ENCODE data around the gene CCDC77.
"Not testable (repeated sequence)": the region's sequence is repeated elsewhere in the genome, so short reads cannot be mapped to it uniquely, and the experiment has no call there.

Gene CCDC77
- 10.5 to 12.3 (median 11.5) reads per million in 3 experiments for total RNA-seq

DNA sequence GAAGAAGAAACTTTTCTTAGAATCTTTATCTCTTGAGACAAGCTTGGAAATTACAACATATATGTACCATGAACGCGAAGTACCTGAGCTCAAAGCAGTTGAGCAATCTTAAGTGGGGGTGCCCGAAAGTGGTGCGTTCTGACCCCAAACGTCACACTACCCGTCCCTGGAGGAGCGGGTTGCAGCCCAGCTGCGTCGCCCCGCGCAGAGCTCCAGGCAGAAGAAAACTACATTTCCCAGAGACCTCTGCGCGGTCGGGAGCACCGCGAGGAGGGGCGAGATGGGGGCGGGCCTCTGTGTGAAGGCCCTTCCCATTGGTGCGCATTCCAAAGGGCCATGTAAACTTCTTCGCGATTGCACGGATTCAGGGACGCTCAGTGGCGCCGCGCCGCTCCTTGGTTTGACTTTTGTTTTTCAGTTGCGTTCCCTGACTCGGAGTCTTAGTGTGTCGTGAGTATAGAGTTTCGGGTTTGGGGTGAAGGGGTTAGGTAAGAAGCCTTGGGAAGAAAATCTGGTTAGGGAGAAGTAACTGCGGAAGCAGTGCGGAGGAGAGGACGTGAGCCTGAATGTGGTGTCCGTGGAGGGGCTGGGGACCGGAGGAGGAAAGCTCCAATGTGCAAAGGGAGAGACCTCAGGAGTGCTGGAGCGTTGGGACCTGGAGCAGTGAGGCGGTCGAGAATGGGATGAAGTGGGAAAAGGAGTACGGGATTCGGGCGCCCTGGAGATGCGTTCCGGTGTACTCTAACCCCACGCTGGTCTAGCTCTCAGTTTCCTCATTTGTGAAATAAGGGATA lies at the start of gene CCDC77:
TSS of gene CCDC77 (plus strand) at position 410 of the 794 bp plus-strand sequence. CDS start 7,740 bp downstream, outside the sequence.
- peak; percentile 94 for DNase-seq

DNA sequence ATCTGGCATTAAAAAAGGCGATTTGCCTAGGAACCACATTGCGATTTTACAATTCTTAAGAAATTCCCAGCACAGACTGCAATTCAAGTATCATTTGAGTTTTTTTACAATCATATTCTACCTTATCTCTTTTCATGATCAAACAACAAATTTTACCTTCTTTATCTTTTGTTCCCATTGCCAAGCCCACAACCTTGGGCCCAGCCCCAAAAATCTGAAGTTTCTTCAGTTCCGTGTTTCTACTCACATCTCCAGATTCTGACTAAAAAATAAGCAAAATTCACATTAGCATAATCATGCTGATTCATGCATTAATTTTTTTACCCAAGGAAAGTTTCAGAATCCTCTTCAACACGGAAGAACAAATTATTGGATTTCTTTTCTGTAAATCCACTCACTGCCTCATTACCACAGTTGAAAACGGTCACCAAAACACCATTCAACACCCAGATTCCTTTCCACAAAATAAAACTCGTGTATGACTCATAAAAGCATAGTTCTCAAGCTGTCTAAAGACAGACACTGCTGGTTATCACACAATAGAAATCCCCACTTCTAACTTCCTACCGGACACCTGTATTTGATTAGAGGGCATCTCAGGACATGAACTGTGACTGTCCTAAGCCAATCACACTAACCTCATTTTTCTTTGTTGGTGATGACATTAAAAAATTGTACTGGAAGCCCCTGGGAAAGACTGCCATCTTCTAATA lies 45.0 kb upstream of the CCDC77 start:
- DNase-seq: no peak

DNA sequence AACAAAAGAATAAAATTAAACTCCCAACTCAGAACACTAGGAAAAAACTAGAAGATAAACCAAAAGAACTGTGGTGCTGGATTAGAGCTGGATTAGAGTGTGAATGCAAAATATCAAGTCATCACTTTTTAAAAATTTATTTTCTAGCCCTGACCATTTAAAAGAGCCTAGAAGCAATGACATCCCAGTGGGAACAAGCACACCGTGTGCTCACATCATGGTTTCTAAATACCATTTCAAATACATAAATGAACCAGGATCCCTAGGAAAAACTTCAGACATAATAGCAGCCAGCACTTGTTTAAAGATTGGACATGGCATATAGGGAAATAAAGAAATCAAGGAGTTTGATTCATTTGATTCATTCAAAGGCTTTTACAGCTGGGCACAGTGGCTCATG lies 42.4 kb upstream of the CCDC77 start:
- DNase-seq: no peak

DNA sequence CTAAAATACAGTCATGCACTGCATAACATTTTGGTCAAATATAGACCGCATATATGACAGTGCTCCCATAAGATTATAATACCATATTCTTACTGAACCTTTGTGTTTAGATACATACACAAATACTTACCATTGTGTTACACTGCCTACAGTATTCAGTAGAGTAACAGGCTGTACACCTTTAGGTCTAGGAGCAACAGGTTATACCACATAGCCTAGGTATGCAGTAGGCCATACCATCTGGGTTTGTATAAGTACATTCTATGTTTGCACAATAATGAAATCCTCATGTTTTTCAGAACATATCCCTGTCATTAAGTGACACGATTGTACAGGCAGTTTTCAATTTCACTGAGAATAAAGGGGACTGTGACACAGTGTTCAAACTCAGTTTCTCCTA lies 34.6 kb upstream of the CCDC77 start:
- DNase-seq: no peak

DNA sequence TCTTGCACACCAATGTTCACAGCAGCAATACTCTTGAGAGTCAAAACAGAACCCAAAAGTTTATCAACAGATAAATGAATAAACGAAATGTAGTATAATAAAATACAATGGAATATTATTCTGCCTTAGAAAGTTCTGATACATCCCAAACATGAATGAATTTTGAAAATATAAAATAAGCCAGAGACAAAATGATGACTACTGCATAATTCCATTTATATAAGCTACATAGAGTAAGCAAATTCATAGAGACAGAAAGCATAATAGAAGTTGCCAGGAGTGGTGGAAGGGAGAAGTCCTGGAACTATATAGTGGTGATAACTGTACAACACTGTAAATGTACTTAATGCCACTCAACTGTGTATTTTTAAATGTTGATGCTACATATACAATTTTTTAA lies 33.5 kb upstream of the CCDC77 start:
- DNase-seq: no peak

DNA sequence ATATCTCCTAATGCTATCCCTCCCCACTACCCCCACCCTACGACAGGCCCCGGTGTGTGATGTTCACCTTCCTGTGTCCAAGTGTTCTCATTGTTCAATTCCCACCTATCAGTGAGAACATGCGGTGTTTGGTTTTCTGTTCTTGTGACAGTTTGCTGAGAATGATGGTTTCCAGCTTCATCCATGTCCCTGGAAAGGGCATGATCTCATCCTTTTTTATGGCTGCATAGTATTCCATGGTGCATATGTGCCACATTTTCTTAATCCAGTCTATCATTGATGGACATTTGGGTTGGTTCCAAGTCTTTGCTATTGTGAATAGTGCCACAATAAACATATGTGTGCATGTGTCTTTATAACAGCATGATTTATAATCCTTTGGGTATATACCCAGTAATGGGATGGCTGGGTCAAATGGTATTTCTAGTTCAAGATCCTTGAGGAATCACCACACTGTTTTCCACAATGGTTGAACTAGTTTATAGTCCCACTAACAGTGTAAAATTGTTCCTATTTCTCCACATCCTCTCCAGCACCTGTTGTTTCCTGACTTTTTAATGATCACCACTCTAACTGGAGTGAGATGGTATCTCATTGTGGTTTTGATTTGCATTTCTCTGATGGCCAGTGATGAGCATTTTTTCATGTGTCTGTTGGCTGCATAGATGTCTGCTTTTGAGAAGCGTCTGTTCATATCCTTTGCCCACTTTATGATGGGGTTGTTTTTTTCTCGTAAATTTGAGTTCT lies 30.5 kb upstream of the CCDC77 start:
- DNase-seq: not testable (repeated sequence)

DNA sequence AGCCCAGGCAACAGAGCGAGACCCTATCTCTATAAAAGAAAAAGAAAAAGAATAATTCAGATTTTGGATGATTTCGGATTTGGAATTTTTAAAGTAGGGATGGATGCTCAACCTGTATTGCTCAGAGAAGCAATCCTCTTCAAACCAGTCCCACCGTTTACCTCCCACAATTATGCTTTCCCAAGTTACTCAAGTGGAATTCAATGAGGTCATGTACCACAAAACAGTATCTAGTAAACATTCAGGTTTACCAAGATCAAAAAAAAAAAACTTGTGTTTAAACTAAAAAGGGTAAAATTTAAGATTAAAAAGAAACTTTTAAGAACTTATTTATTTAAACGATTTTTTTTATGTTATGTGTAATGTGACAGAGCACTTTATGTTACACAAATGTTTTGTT lies 14.8 kb upstream of the CCDC77 start:
- DNase-seq: no peak

DNA sequence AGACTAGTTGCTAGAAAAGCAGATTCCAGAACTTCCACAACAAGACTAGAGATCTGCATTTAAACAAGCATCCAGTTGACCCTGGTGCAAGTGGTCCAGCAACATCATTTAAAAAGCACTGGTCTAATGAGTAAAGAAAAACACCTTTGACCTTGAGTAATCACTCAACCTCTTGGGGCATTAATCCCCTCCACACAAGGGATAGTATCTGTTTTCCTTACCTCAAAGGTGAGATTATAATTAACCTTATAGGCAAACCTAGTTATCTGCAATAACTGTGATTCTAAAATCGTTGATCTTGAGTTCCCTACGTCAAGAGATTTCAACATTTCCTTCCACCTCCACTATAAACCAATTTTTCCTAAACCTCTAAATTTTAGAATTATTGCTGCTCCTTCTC lies 13.4 kb upstream of the CCDC77 start:
- DNase-seq: no peak

DNA sequence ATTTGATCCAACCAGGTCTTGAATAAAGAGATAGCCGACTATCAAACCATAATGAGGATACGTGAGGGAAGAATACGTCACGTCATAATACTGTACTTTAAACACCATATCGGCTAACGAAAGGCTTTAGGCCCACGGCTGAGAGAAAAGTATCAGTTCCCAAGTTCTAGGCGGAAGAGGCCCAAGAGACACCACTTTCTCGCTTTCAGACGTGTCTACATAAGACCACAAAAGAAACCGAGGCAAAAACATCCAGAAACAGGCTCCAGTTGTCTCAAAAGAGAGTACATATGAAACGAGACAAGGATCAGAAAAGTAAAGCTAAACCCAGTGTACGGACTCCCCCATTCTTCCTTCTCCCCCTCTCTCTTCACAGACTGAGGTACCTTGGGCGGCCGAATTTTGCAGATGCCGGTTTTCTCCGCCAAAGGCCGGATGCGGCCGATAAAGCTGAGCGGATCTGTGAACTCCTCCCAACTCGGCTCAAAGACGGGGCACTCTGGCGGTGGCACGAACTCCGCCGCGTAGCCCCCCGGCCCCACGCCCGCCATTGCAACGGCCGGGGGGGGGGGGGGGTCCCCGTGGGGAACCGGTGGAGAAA lies 12.8 kb upstream of the CCDC77 start:
- peak; percentile 59 for DNase-seq

DNA sequence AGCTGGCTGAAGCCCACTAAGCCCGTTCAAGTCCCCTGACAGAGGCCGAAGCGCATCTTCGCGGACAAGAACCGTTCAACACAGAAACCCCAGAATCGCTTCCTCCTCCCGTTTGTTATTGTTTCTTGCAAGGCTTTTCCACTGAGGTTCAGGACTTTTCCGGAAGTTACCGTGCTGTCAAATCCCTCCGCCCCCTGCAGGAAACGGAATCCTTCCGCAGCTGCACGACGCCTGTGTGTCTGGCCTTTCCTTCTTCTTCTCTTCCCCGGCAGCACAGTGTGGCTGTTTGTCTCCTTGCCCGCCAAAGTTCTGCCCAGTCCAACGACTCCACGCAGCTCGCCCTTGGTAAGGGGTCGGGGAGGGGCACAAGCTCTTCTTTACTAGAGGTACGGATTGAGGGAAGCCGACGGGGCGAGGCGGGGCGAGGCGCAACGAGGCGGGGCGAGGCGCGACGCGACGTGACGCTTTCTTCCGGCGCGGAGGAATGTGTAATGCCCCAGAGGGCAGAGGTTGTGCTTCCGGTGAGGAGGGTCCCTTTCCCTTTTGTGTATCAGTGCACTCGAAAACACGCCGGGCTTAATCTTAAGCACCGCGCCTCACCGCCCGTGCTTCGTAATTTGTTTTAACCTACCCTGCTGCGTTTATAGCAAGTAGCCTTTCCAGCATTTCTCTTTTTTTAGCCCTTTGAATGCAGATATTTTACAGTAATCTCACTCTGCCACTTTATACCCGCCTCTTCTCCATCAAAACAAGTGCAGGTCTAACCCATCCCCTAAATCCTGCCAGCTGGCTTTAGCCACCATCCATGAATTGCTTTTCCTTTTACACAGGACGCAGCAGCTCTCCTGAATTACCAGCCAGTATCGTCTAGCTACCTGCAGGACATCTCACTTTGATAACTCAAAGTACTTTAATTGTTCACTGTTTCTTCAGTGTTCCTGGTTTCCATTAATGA lies 12.0 kb upstream of the CCDC77 start, which contains the start of gene KDM5A:
TSS of gene KDM5A (minus strand) at position 179 of the 955 bp plus-strand sequence. CDS start 229 bp downstream, outside the sequence.
- peak; percentile 88 for DNase-seq

DNA sequence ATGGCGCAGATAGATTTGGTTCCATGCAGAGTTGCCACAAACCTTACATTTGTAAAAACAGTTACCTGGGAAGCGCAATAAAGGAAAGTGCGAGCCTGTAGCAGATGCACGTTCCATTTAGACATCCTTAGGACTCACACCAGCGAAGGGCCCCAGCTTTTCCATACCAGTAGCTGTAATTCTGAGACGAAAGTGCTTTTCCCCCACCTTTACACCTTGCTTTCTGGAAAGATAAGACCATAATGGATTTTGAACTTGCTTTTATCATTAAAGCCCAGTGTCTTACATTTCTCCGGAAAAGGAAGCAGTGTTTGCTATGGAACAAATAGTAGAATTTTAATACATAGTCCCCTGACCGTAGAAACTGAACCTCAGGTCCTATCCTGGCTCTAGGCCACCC lies 616 bp upstream of the CCDC77 start:
- no peak for DNase-seq

DNA sequence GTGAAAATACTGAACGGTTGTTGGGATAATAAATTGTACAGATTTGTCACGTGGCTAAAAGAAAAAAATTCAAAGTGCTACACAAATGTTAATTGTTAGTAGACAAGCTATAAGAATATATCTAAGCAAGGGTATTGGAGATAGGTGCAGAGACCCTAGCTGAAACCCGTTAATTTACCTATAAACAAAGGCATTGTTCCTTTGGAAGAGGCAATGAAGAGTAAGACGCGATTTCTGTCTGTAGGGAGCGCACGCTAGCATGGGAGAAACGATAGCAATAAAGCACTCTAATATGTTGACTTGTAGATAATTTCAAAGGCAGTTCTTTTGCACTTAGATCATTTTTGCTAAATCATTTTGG lies 565 bp downstream of the CCDC77 start:
- no peak for DNase-seq

DNA sequence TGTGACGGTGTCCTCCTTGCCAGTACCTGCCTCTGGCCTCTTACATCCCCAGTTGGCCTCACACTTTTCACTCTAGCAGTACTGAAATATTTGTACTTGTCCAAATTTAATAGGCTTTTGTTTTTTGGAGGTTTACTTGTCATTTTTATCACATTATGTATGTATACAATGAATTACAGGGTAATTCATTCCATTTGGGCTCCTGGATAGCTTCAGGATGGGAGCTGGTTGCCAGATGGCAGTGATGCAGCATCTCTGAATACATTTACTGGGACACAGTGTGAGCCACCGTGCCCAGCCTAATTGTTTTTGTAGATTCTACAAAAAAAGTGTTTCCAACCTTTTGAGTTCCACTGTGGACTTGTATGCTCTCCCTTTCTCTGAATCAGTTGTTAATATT lies 13.4 kb downstream of the CCDC77 start:
- no peak for DNase-seq

DNA sequence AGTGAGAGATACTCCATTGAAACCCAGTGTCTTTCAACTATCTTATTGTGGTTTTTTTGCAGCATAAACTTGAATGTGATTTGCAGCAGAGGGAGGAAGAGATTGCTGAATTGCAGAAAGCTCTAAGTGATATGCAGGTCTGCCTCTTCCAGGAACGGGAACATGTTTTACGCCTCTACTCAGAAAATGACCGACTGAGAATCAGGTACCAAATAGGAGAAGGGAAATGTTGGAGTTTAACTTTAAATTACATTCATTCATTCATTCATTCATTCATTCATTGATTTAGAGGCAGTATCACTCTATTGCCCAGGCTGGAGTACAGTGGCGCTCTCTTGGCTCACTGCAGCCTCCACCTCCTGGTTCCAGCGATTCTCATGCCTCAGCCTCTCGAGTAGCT lies 17.0 kb downstream of the CCDC77 start:
- no peak for DNase-seq

DNA sequence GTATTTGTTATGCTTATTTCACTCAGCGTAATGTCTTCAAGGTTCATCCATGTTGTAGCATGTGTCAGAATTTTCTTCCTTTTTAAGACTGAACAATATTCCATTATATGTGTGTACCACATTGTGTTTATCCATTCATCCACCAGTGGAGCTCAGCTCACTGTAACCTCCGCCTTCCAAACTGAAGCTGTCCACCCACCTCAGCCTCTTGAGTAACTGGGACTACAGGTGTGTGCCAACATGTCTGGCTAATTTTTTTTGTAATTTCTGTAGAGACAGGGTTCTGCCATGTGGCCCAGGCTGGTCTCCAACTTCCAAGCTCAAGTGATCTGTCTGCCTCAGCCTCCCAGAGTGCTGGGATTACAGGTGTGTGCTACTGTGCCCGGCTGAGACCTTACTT lies 21.1 kb downstream of the CCDC77 start:
- no peak for DNase-seq

DNA sequence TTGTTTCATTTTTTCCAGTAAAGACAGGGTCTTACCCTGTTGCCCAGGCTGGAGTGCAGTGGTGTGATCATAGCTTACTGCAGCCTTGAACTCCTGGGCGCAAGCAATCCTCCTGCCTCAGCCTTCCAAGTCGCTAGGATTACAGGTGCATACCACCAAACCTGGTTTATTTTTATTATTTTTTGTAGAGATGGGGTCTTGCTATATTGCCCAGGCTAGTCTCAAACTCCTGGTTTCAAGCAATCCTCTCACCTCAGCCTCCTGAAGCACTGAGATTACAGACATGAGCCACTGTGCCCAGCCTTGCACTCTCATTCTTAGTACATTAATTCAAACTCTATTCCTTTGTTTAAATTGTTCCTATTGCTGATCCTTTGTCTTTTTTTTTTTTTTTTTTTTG lies 34.3 kb downstream of the CCDC77 start:
- not testable (repeated sequence) for DNase-seq

DNA sequence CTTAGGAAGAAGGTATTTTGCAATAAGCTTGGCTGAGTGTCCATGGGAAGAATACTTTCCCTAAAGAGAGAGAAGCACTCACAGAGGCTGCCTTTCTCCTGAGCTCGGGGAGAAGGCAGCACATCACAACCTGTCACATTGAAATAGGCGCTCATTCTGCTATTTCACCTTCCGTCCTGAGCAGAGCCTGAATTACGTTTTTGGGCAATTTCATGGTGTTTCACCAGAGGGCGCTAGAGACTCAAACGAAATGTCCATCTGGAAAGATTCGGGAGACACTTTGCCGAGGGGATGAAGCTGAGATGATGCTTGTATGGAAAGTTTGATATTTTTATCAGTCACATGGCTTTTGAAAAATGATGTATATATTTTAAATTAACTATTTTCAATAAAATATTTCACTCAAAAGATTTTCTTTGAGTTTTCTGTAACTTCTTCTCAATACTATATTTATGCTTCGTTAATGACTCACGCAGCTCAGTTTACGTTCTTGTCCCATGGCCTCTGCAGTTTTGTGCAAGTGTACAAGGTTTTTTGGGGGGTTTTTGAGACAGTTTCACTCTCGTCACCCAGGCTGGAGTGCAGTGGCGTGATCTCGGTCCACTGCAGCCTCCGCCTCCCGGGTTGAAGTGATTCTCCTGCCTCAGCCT lies 40.9 kb downstream of the CCDC77 start:
- DNase-seq: peak; percentile 35

DNA sequence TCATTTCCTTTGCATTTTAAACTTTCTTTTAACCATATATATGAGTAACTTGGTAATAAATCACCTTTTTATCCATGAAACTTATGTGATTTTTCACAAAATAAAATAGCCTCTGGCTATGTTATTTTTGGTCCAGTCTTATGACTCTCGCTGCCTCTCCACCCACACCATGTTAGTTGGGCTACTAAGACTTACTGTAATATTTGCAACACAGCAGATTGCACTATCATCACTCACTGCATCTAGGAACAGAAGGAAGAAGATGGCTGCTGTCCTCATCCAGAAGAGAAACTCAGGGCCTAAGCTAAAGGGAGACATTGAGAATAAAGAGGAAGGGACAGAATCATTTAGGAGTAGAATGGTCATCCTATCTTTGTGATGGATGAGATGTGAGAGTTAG lies 45.7 kb downstream of the CCDC77 start:
- DNase-seq: no peak

DNA sequence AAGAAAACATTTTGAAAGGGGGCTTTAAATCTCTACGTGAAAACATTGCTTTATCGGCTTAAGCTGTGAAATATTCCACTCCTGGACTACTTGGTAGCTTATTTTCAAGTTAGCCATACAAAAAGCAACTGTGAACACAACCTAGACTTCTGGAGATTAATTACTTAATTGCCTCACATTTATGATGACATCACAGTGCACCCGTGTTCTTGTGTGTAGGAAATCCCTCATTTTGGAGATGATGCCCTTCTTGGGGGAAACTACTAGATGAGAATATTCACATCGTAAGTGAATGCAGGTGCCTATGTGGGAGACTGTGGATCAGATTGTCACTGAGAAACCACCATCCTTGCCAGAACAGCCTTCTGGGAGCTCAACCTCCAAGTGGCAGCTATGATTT lies 47.8 kb downstream of the CCDC77 start:
- DNase-seq: no peak

DNA sequence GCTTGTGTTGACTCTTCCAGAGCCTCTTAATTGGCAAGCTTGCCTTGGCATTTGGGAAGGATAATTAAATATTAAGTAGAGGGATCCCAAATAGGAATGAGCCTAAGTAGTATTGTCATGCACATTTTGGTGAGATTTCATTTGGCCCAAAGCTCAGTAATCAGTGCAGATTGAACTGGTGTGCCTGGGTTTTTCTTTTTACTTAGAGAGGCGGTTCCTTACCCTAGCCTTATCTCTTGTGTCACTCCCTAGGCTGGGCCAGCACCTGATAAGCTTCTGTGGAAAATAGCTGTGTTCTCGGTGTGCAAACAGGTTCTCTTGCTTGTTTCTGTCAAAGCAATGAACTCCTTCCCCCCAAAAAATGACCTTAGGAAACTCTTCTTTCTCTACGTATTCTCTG lies 49.0 kb downstream of the CCDC77 start:
- no peak for DNase-seq

DNA sequence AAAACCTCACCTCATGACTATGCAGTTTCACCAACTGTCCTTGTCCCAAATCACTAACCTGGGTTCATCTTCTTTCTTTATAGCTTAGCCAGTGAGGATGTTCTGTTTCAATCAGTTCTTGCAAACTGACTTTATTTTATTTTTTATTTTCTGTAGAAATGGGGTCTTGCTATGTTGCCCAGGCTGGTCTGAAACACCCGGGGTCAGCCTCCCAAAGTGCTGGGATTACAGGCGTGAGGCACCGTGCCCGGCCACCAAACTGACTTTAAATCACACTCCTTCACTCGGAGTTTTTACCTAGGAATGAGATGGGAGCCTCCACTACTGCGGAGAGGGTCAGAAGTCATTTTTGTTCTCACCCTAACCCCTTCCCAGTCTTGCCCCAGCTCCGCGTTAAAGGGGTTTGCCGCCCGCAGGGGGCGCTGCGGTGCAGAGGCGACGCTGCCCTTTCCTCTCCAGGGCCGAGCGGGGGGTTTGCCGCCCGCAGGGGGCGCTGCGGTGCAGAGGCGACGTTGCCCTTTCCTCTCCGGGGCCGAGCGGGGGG lies 51.3 kb downstream of the CCDC77 start:
- DNase-seq: peak; percentile 55
